SK-N-MC (cell line): ENCODE measurements around the gene TMEM151A.

Experiments
- EZH2 ChIP-seq: fragments of 200-600 bp; sonication (generic); IDR thresholded peaks from one replicate; pipeline ENCODE4 v1.6.1; 2017; ENCODE audit warnings: antibody characterized with exemption
- FOXP2 ChIP-seq: optimal IDR thresholded peaks from 2 replicates; pipeline ENCODE3; 2011; ENCODE audit warnings: mild to moderate bottlenecking, moderate library complexity; ENCODE audit not compliant: insufficient read depth; ENCODE audit errors: extremely low read length, control extremely low read depth
- POLR2AphosphoS5 ChIP-seq: IDR thresholded peaks from 2 replicates; pipeline ENCODE4 v1.6.1; 2012; ENCODE audit warnings: mild to moderate bottlenecking, low read depth, low read length, borderline replicate concordance

GRCh38 chr11:66341502-66342126 lies 49.9 kb downstream of the TMEM151A start:
- TF ChIP-seq POLR2AphosphoS5, result no peak
- no peak for TF ChIP-seq EZH2
- TF ChIP-seq FOXP2, result no peak
